ENCODE results near the gene NADK2.

Gene NADK2

GRCh38 chr5:36244076-36244475 lies 2.4 kb upstream of the NADK2 start:
- no peak for FAIRE-seq

- no peak for FAIRE-seq
Measured at GRCh38 chr5:36243653-36244052, 1.9 kb upstream of the NADK2 start.

- no peak for FAIRE-seq
Measured at GRCh38 chr5:36242534-36243485, 1.1 kb upstream of the NADK2 start.

- FAIRE-seq: no peak
Measured at GRCh38 chr5:36240779-36241630, 720 bp downstream of the NADK2 start.

- no peak for FAIRE-seq
Measured at GRCh38 chr5:36239370-36240293, 2.1 kb downstream of the NADK2 start.

GRCh38 chr5:36238502-36239295 lies 3.0 kb downstream of the NADK2 start:
- FAIRE-seq: no peak

GRCh38 chr5:36237751-36238150 lies 4.0 kb downstream of the NADK2 start:
- FAIRE-seq: no peak

- FAIRE-seq: no peak
Measured at GRCh38 chr5:36236801-36237200, 4.9 kb downstream of the NADK2 start.

GRCh38 chr5:36232533-36232932 lies 9.2 kb downstream of the NADK2 start:
- no peak for FAIRE-seq

GRCh38 chr5:36230151-36230790 lies 11.5 kb downstream of the NADK2 start:
- no peak for FAIRE-seq

GRCh38 chr5:36228505-36228904 lies 13.2 kb downstream of the NADK2 start:
- FAIRE-seq: no peak

GRCh38 chr5:36227046-36227445 lies 14.7 kb downstream of the NADK2 start:
- peak; percentile 35 for FAIRE-seq

GRCh38 chr5:36222620-36223019 lies 19.1 kb downstream of the NADK2 start:
- no peak for FAIRE-seq

GRCh38 chr5:36217988-36218387 lies 23.7 kb downstream of the NADK2 start:
- no peak for FAIRE-seq

GRCh38 chr5:36217567-36217966 lies 24.2 kb downstream of the NADK2 start:
- FAIRE-seq: no peak

- no peak for FAIRE-seq
Measured at GRCh38 chr5:36215910-36216309, 25.8 kb downstream of the NADK2 start.

GRCh38 chr5:36214436-36214835 lies 27.3 kb downstream of the NADK2 start:
- FAIRE-seq: no peak

GRCh38 chr5:36209664-36210063 lies 32.1 kb downstream of the NADK2 start:
- peak; percentile 33 for FAIRE-seq

- no peak for FAIRE-seq
Measured at GRCh38 chr5:36208786-36209185, 32.9 kb downstream of the NADK2 start.

GRCh38 chr5:36206913-36207312 lies 34.8 kb downstream of the NADK2 start:
- FAIRE-seq: no peak

GRCh38 chr5:36205329-36205728 lies 36.4 kb downstream of the NADK2 start:
- no peak for FAIRE-seq

Measured in endometrium (tissue), 2 donors.